ENCODE measurements around the gene CDC42EP5. TPM values are rescaled to one million over a fixed set of nuclear protein-coding genes. Genes with fewer than 3 reads are reported as not detected.
"Not testable (repeated sequence)": the region's sequence is repeated elsewhere in the genome, so short reads cannot be mapped to it uniquely, and the experiment has no call there.

The CDC42EP5 gene, protein sequence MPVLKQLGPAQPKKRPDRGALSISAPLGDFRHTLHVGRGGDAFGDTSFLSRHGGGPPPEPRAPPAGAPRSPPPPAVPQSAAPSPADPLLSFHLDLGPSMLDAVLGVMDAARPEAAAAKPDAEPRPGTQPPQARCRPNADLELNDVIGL
- total RNA-seq, result 19.0 TPM

DNA sequence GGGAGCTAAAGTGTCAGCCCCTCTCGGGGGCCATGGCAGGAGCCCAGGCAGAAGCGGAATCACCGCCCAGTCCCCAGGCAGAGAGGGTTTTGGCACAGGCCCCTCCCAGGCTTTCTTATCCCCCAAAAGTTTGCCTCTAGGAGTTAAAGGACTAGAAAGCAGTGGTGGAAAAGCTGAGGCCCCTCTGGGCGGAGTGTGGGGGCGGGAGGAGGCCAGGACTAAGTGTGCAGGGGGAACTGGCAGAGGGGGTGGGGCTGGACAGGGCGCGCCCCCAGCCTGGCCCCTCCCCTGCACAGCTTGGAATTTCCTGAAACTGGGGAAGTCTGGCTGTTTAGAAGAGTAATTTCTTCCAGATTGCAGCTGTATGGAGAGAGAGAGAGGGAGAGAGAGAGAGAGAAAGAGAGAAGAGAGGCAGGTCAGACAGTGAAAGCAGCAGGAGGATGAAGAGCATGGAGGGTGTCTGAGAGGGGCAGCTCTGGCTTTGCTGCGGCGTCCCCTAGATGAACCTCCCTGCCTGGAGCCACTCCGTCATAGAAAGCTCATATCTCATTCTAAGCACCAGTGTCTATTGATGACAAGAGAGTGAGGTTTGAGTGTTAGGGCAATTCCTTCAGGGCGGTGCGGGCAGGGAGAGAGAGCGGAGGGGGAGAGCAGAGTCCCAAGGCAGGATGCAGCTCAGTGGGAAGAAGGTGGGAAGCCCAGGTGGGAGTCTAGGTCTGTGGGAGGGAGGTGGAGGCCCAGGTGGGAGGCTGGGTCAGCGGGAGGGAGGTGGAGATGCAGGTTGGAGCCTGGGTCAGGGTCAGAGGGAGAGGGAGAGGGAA, at the start of gene CDC42EP5:
CDC42EP5 (minus strand) TSS at position 226 of the 821 bp plus-strand sequence. CDS start 7,749 bp downstream, outside the sequence.
- DNase-seq, result peak; percentile 97

DNA sequence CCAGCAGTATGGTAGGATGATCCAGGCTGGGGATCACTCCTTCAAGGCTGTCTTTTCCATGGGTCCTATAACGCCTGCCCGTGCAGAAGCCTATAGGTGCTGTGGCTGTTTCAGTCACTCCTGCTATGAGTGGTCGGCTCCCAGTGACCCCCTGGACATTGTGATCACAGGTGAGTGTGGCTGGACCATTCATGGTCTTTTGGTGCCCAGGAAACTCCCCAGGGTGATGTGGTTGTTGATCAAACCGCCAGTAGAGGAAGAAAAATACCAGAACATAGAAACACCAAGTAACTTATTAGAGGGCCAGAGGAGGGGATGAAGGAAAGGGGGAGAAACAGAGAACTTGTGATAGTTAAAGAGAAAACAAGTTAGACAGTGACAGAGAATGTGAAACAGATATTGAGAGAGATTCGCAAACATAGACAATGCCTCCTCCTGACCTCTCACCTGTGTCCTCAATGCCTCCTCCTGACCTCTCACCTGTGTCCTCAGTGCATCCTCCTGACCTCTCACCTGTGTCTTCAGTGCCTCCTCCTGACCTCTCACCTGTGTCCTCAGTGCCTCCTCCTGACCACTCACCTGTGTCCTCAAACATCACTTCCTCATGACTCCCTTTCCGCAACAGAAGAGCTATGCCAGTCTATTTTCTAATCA, 48.9 kb upstream of the CDC42EP5 start:
- no peak for DNase-seq

DNA sequence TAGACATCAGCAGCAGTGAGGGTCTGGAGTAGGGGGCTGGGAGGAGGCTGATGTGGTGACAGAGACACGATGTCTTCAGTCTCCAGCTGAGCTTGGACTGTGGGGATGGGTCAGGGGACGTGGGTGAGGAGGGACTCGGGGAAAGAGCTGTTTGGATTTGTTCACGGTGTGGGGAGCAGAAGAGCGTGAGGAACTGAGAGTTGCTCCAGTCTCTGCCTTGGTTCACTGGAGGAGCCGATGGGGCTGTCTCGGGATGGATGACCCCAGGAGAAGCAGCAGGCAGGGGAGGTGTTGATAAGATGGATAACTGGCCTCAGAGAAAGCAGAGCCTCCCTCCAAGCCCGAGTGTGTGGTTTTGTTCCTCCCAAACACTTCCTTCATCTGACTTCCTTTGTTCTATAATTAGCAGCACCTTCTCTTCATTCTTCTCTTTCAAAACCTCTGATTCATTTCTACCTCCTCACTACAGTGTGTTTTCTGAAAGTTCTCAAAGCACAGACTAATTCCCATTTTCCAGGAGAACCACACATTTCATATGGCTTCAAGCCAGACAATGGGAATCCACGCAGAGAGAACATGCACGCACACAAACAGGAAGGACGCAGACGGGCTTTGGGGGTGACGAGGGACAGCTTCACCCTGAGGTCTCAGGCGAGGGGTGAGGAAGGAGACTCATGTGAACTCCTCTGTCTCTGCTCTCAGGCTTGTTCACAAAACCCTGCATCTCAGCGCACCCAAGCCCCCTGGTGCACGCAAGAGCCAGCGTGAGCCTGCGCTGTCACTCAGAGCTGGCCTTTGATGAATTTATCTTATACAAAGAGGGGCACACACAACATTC, 48.1 kb upstream of the CDC42EP5 start:
- no peak for DNase-seq

DNA sequence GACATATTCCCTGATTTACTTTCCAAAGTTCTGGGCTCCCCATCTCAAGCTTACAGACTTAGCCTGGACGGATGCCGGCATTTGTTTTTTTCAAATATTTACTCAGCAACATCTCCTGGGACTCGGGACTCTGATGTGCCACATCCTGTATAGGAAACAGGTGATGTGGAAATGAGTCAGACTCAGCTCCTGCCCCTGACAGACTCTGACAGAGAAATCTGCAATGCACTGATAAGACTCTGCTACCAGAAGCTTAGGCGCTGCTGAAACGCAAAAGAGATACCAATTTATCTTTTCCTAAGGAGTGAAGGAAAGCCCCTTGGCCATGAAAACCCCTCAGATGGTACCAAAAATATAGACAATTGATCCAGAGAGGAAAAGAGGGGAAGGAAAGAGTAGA, 45.7 kb upstream of the CDC42EP5 start:
- no peak for DNase-seq

DNA sequence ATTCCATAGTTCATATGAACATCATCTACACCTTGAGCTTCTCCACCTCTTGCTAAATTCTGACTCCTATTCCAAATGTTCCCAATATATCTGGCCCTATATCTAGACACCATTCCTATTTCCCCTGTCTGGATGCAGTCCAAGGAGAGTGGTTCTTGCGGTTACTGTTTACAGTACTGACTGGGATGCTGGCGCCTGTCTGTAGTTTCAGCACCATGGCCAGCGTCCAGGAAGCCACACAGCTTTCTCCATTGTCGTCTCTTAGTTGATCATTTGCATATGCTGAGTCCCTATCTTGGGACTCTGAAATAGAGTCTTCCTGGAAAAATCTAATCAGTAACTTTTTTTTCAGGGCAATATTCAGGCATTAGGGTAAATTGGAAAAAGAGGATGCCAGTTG, 44.4 kb upstream of the CDC42EP5 start:
- DNase-seq, result peak; percentile 15

DNA sequence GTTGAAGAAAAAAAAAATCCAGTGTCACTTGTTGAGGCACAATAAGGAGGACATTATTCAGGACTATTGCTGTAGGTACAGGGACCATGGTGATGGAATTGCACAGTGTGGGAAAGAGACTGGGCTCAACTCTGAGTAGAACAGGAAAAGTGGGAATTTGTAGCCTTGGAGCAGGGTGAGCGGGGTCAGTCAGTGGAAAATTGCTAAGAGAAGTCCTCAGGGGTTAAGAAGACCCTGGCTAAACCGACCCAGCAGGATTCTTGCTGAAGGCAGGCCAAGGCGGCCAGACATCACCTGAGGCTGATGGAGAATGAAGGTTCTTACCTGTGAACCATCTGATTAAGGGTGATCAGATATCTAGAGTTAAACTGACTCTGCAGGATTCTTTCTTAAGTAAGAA, 42.1 kb upstream of the CDC42EP5 start:
- DNase-seq, result no peak

DNA sequence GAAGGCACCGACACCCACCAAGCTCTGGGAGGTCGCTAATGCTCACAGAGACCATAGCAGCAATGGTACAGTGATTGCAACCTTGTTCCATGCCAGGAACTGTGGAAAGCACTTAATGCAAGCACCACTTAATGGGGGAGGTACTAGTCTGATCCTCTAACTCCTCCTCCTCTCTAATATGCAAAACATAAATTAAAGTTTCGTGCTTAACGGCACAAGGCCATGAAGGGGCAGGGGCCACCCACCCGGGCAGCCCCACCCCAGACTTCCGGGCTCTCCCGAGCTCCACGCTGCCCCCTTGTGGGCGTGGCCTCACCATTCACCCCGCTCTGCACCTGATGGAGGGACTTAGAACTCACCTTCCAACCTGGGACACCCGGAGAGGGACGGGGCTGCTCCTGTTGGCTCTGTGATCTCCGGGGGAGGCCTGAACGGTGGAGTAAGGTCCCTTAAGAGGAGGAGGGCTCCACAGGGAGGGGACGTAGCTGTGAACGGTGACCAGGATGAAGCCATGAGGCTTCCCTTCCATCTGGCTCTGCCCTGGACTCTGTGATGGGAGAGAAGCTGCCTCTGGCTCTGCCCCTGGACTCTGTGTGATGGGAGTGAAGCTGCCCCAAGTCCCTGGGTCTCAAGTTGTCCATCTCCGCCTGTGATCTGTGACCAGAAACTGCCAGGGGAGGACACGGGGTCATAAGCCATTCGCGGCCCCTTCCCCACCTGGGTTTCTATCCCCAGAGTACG, 36.3 kb upstream of the CDC42EP5 start:
- not testable (repeated sequence) for DNase-seq

DNA sequence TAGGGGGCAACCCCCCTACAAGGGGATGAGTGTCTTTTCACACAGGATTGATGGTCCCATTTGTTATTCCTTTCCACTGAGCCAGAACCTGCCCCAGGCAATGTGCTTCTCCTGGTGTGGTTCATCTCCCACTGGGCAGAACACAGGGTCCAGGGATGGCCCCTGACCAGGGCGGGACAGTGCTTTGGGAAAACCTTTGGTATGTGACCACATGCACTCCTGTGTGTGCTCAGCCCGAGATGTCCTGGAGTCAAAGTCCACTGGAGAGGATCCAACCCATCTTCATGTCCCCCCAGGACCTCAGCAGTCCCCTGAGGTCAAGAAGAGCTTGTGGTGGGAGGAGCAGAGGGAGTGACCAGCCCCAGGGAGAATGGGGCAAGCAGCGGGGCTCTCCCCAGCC, 35.4 kb upstream of the CDC42EP5 start:
- DNase-seq, result not testable (repeated sequence)

DNA sequence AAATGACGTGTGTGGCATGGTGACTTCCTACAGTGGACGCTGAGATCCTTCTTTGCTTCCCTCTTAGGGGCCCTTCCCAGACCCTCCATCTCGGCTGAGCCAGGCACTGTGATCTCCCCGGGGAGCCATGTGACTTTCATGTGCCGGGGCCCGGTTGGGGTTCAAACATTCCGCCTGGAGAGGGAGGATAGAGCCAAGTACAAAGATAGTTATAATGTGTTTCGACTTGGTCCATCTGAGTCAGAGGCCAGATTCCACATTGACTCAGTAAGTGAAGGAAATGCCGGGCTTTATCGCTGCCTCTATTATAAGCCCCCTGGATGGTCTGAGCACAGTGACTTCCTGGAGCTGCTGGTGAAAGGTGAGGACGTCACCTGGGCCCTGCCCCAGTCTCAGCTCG, 34.7 kb upstream of the CDC42EP5 start:
- no peak for DNase-seq

DNA sequence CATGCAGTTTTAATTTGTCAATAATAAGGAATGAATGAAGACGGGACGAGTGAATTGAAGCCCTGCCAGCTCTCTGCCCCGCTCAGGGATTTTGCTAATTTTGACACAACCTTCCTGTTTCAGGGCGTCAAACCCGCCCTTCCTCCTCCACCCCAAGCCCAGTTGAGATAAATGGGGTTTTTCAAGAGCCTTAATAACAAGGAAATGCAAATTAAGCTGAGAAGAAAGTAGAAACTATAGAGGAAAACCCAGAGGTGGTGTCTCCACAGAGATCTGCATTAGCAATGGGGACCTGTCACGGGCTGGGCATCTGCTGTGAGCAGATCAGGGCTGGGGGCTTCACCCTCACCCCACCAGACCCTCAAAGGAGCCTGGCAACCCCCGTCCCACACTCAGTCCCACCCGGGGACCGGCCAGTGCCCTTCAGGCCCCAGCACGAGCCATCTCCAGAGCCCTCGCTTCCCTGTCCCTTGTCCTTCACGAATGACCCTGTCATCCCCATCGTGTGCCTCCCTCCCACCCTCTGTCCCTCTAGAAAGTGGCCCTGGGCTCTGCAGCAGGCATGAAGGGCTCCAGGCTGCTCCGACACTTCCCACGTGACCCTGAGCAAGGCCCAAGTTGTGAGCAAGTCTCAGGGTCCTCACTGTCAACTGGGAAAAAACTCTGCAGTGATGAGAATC, 34.1 kb upstream of the CDC42EP5 start:
- DNase-seq, result not testable (repeated sequence)

DNA sequence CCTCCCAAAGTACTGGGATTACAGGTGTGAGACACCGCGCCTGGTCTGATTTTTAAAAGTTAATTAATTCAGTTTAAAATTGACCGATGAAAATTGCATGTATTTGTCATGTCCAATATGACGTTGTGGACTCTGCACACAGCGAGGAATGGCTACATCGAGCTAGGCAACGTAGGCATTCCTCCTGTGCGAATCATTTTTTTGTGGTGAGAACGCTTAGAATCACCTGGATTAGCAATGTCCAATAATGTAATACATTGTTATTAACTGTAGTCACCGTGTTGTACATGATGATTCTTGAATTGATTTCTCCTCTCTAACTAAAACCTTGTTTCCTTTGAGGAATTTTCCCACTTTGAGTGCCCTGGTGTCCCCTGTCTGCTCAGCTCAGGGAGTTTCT, 33.0 kb upstream of the CDC42EP5 start:
- no peak for DNase-seq

DNA sequence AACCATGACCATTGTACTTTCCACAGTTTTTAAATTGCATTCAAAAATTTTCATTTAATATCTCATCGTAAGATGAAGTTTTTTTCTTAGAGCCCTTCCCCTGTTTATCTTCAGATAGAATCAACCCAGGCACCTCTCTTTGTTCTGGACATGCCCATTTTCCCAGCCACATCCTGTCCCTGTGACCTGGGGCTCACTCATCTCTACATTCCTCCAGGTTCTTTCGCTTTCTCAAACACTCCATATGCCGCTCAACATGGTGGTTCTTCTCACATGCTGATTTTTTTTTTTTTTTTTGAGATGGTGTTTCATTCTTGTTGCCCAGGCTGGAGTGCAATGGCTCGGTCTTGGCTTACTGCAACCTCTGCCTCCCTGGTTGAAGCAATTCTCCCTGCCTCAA, 32.4 kb upstream of the CDC42EP5 start:
- DNase-seq, result not testable (repeated sequence)

DNA sequence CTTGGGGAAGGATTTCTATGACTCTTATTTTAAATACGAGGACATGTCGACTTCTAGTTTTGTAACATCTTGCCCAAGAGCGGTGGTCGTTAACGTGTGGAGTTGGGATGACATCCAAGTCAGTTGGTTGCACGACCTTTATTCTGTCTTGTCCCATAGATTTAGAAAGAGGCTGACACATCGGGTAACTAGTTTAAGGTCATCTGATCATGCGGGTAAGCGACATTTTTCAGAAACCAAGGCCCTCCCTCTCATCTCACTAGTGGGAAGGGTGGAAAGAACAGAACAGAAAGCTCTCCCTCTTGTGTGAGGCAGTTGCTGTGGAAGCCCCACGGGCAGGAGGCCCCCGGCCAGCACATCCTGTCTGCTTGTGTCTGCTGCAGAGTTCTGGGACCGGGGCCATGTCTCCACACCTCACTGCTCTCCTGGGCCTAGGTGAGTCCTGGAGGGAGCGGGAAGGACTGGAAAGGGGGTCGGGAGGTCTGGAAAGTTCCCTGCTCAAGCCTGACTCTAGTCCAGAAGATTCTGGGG, 29.5 kb upstream of the CDC42EP5 start, which contains the start of gene LAIR2:
LAIR2 (plus strand) TSS at position 314 of the 531 bp plus-strand sequence; CDS start at position 402, 88 bp downstream.
- no peak for DNase-seq

DNA sequence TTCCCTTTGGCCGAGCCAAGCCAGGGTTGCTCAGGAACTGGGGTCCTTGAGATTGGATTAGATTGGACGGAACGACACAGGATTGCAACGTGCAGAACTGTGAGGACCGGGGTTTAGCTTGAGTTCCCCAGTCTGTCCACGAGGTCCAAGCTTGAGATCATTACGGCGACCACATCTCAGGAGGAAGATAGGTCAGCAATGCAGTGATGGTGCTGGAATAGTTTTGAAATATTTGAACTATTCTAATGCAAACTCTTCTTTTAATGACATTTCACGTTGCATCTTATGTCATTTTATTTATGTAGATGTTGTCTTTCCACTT, 25.3 kb upstream of the CDC42EP5 start:
- DNase-seq, result not testable (repeated sequence)

DNA sequence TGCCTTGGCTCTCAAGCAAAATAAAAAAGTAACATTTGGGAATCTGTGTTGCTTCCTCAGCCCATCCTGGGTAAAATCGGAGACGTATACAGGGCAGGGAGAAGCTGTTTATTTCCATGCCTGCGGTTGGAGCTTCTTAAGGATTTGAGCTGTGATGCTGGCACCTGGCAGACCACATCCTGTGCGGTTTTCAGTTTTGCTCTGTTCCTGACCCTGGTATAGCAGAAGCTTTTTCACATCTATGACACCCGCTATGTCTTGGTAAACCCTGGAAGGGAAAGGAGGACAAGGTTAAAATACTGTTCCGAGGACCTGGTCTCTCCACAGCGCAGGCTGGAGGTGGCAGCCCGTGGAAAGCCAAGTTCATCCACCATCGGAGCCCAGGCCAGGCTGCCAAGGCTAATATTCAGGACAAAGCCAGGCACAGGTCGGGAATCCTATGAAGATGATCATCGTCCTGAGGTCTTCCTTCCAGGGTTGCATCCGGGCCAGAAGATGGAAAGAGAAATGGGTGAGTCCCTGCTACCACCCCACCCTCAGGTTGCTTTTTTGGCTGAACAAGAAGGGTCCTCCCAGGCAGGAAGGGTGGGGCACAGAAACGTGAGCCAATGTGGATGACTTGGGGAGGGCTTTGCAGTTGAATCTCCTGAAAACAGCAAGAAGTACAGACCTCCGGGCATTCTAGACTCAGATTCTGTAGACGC, 24.8 kb upstream of the CDC42EP5 start:
- not testable (repeated sequence) for DNase-seq

DNA sequence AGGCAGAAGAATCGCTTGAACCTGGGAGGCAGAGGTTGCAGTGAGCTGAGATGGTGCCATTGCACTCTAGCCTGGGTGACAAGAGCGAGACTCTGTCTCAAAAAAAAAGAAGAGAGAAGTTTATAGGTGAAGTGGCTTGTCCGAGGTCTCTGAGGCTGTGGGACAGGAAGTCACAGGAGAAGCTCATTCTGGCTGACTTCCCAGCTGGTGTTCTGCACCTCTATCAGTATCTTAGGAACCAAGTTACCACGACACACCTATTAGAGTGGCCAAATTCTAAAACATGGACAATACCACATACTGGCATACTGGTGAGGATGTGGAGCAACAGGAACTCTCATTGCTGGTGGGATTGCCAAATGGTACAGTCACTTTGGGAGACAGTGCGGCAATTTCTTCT, 22.2 kb upstream of the CDC42EP5 start:
- not testable (repeated sequence) for DNase-seq

DNA sequence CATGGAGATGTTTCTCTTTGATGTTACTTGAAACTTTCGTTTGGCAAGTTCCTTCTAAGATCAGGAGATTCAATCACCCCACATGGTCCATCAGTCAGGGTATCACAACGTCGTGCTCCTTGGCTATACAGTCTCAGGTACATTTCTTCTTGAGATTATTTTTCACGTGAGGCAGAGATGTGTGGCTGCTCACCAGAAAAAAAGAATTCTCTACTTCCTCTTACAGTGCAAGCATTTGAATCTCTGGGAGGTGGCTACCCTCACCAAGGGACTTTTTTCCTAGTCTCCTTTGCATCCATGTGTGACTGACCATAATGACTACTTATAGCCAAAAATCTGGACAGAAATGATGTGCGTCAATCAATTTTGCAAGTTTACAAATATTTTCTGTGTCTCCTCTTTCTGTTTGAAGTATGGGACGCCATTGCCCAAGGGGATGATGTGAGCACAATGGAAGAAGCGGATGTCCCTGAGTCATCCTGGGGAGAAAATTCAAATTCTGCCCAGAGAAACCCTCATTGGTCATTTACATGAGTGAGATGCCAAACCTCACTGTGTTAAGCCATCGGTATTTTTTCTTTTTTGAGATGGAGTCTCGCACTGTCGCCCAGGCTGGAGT, 21.0 kb upstream of the CDC42EP5 start:
- DNase-seq, result no peak

DNA sequence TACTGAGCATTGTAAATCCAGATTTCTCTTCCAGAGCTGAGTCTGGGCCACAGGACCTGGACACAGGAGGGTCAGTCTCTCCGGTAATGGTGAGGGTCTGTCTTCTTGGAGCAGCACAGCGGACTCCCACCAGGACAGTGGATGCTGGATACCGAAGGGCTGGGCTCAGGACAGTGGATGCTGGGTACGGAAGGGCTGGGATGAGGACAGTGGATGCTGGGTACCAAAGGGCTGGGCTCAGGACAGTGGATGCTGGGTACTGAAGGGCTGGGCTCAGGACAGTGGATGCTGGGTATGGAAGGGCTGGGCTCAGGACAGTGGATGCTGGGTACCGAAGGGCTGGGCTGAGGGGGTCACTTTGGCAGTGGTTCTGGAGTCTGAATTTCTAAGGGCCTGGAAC, 20.0 kb upstream of the CDC42EP5 start:
- DNase-seq, result not testable (repeated sequence)

DNA sequence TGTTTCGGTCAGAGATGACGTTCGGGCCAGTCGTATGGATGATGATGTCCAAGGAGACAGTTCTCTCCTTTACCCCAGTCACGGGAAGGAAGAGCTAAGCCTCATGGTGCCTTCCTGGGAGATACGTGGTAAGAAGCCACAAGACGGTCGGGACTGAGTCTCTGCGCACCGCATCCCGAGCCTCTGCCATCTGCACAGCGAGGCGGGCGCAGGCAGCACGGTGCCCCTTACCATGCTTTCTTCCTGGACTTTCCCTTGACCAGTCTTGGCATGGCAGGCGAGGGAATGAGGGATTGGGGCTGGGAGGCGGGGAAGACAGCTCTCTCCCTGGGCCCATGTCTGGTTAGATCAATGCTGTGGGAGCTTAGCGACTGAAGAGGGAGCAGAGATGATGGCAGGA, 19.5 kb upstream of the CDC42EP5 start:
- DNase-seq, result no peak

DNA sequence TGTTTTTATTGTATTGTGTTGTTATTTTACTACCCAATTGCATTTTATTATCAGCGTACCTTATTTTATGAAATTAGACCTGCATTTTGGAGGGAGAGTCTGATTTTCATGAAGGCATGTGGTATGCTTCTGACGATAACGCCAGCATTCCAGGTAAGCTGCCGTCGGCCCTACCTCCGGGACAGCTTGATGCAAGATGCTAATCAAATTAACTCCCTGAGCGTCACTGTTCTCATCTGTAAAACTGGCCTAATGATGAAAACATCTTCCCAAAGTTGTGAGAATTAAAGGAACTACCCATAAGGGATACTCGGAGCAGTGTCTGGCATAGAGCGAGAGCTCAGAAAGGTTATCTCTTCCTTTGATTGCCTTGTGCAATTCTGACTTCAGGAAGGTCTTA, 16.7 kb upstream of the CDC42EP5 start:
- no peak for DNase-seq

Measured in skin of body (tissue), 2 donors.